Measurements from ENCODE around the gene RBP4.

DNA sequence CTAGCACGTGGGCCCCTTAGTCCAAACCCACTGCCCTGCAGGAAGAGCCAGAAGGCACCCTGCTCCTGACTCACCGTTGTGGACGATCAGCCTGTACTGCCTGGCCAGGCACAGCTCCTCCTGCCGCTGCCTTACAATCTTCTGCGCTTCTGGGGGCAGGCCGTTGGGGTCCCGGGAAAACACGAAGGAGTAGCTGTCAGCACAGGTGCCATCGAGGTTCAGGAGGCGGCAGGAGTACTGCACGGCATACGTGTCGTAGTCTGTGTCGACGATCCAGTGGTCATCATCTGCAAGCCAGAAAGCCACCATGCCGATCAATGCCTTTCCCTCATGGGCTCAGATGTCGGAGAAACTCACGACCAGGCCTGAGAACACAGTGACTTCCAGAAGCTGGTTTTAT, 7.3 kb downstream of the RBP4 start:
- TF ChIP-seq, protein P1, sequence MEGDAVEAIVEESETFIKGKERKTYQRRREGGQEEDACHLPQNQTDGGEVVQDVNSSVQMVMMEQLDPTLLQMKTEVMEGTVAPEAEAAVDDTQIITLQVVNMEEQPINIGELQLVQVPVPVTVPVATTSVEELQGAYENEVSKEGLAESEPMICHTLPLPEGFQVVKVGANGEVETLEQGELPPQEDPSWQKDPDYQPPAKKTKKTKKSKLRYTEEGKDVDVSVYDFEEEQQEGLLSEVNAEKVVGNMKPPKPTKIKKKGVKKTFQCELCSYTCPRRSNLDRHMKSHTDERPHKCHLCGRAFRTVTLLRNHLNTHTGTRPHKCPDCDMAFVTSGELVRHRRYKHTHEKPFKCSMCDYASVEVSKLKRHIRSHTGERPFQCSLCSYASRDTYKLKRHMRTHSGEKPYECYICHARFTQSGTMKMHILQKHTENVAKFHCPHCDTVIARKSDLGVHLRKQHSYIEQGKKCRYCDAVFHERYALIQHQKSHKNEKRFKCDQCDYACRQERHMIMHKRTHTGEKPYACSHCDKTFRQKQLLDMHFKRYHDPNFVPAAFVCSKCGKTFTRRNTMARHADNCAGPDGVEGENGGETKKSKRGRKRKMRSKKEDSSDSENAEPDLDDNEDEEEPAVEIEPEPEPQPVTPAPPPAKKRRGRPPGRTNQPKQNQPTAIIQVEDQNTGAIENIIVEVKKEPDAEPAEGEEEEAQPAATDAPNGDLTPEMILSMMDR (IDR thresholded peaks at IDR 0.05), result no peak
- no peak for TF ChIP-seq NR3C1 (IDR thresholded peaks at IDR 0.05)
- TF ChIP-seq, protein P2, sequence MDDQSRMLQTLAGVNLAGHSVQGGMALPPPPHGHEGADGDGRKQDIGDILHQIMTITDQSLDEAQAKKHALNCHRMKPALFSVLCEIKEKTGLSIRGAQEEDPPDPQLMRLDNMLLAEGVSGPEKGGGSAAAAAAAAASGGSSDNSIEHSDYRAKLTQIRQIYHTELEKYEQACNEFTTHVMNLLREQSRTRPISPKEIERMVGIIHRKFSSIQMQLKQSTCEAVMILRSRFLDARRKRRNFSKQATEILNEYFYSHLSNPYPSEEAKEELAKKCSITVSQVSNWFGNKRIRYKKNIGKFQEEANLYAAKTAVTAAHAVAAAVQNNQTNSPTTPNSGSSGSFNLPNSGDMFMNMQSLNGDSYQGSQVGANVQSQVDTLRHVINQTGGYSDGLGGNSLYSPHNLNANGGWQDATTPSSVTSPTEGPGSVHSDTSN (IDR thresholded peaks at IDR 0.05), result no peak
- TF ChIP-seq CHD2 (IDR thresholded peaks at IDR 0.05; ENCODE audit: low read length, partially characterized antibody), result no peak
- no peak for TF ChIP-seq FOSL2 (IDR thresholded peaks at IDR 0.05)
- no peak for TF ChIP-seq FOSL2 (CRISPR knock-in tag; IDR thresholded peaks at IDR 0.05)
- no peak for TF ChIP-seq CHD4 (IDR thresholded peaks at IDR 0.05; ENCODE audit: borderline replicate concordance)
- TF ChIP-seq ZFP36 (IDR thresholded peaks at IDR 0.05; ENCODE audit: borderline replicate concordance, partially characterized antibody), result no peak

All from A549 (cell line).